IgD-negative memory B cell (primary cell): ENCODE data around the gene MED10. TPM values are rescaled to one million over a fixed set of nuclear protein-coding genes. Genes with fewer than 3 reads are reported as not detected.

ENCODE experiments used
- H3K27ac Mint-ChIP-seq, 3 donors: one replicate each; pipeline ENCODE4 v1.8.0; 2020 to 2022; ENCODE audit warnings: mild to moderate bottlenecking in 3 of 3, mixed read lengths in 3 of 3, moderate library complexity in 1 of 3
- H3K27me3 Mint-ChIP-seq: one replicate; pipeline ENCODE4 v1.8.0; 2021; ENCODE audit warnings: mixed read lengths
- H3K36me3 Mint-ChIP-seq: one replicate; pipeline ENCODE4 v1.8.0; 2020; ENCODE audit warnings: mild to moderate bottlenecking, mixed read lengths
- H3K4me1 Mint-ChIP-seq, 3 donors: one replicate each; pipeline ENCODE4 v1.8.0; 2020 to 2022; ENCODE audit warnings: mixed read lengths in 3 of 3, mild to moderate bottlenecking in 1 of 3
- H3K4me3 Mint-ChIP-seq, 4 donors: one replicate each; pipeline ENCODE4 v1.8.0; 2020 to 2022; ENCODE audit warnings: mild to moderate bottlenecking in 4 of 4, mixed read lengths in 4 of 4, moderate library complexity in 3 of 4
- H3K9me3 Mint-ChIP-seq, 3 donors: one replicate each; pipeline ENCODE4 v1.8.0; 2020 to 2021; ENCODE audit warnings: mixed read lengths in 3 of 3, mild to moderate bottlenecking in 1 of 3
- polyA plus RNA-seq: library from polyadenylated mRNA; unstranded; fragments of 300-500 nt; fragmentation: Illumina TruSeq; gene quantifications from one replicate; pipeline ENCODE4 v1.2.3, GENCODE V29; 2021

The MED10 gene
- polyA plus RNA-seq, 1 donor from 2014 or later, result 114 TPM

DNA sequence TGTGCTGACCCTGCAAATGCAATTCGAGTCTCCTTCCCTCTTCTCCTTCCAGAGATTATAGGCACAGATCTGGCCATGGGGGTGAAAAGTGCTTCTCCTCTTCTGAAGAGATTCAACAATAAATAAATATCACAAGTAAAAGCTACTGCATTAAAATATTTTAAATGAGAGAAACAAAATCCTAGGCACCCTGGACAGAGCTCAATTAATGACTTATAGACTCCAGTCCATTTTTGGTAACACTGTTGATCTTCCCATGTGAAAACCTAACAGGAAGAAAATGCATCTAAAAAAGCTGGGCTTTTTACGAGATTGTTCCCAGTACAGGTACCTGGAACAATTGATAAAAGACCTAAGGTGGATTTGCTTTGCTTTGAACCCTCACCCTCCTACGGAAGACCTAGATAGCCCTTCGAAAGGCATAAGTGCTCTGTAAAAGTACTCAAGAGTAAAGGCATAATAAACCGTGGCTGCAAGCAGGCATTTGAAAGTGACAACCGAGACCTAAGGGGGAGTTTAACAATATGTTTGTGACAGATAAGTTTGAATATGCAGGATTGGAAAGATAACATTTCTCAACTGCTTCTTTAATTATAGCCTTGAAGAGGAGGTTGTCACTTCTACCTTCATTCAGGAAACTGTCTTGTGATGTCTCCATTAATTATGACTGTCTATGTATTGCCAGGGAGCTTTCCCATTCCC, 29.4 kb upstream of the MED10 start:
- H3K27ac Mint-ChIP-seq, result no peak overlapping the region
- H3K4me3 Mint-ChIP-seq, result no peak overlapping the region
- peaks cover 0 to 6% (median 0%) of the 10 kb centered on the region in 3 donors for H3K4me1 Mint-ChIP-seq
- peaks cover 2% of the 10 kb centered on the region for H3K36me3 Mint-ChIP-seq
- H3K9me3 Mint-ChIP-seq, result peaks cover 0 to 3% (median 2%) of the 10 kb centered on the region in 3 donors
- peaks cover 12% of the 10 kb centered on the region for H3K27me3 Mint-ChIP-seq

DNA sequence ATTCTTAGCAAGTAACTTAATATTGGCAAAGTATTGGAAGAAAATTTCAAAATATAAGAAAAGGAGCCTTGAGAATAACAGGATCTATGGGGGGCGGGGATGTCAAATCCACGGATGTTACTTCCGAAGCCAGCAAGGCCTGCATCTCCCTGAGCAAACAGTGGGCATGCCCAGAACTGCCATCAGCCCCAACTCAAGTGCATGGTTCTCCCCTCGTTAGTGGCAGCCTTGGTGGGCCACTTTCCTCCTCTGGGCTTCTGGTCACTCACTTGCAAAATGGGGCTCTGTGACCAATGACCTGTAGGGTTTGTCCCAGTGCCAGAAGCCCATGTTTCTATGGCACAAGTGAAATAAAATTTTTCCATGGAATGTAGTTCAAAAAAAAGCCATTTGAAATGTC, 27.2 kb upstream of the MED10 start:
- peaks cover 0 to 3% (median 2%) of the 10 kb centered on the region in 3 donors for H3K9me3 Mint-ChIP-seq
- peaks cover 14% of the 10 kb centered on the region for H3K27me3 Mint-ChIP-seq
- H3K4me3 Mint-ChIP-seq, result no peak overlapping the region
- peaks cover 0 to 6% (median 0%) of the 10 kb centered on the region in 3 donors for H3K4me1 Mint-ChIP-seq
- H3K36me3 Mint-ChIP-seq, result no peaks in the 10 kb centered on the region
- no peak overlapping the region for H3K27ac Mint-ChIP-seq

GRCh38 chr5:6404129-6404528, 25.8 kb upstream of the MED10 start:
- H3K4me1 Mint-ChIP-seq, result peaks cover 0 to 6% (median 0%) of the 10 kb centered on the region in 3 donors
- H3K36me3 Mint-ChIP-seq, result no peaks in the 10 kb centered on the region
- H3K9me3 Mint-ChIP-seq, result peaks cover 0 to 3% (median under 1%) of the 10 kb centered on the region in 3 donors
- H3K4me3 Mint-ChIP-seq, result no peak overlapping the region
- no peak overlapping the region for H3K27ac Mint-ChIP-seq
- H3K27me3 Mint-ChIP-seq, result peaks cover 14% of the 10 kb centered on the region

DNA sequence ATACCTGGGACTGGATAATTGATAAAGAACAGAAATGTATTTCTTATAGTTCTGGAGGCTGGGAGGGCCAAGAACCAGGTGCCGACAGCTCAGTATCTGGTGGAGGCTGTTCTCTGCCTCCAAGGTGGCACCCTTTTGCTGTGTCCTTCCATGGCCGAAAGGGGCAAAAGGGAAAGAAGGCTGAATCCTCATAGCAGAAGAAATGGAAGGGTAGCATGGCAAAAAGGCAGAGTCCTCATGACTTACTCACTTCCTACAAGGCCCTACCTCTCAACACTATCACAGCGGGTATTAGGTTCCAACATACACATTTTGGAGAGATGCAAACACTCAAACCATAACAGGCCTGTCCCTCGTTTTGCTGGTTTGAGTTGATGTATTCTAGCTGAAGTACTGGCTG, 25.1 kb upstream of the MED10 start:
- Mint-ChIP-seq H3K27me3 (peaks cover 11% of the 10 kb centered on the region), H3K4me1 (peaks cover 0 to 6% (median 0%) of the 10 kb centered on the region in 3 donors), H3K4me3 (peak overlapping the region in 1 of 4 donors; percentile 53), H3K27ac (no peak overlapping the region), H3K9me3 (peaks cover 0 to under 1% (median 0%) of the 10 kb centered on the region in 3 donors), H3K36me3 (no peaks in the 10 kb centered on the region)

DNA sequence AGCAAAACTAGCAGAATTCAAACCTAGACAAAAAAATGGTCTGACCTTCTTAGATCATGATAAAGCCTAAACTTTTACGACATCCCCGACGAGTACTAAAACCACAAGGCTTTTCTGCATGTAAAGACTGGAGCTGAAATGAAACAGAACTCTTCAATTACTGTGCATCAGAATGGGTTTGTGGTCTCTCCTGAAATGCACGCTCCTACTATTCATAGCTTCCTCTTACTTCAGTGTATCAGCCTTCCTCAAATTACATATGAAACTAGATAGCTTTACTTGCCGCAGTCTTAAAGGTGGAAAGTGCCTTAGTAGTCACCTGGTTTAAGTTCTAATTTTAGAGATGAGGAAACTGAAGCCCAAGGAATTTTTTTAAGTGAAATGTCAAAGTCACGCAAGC, 24.6 kb upstream of the MED10 start:
- Mint-ChIP-seq H3K4me1 (peaks cover 0 to 6% (median 0%) of the 10 kb centered on the region in 3 donors), H3K4me3 (no peak overlapping the region), H3K27me3 (peaks cover 10% of the 10 kb centered on the region), H3K9me3 (no peaks in the 10 kb centered on the region), H3K36me3 (no peaks in the 10 kb centered on the region), H3K27ac (no peak overlapping the region)

DNA sequence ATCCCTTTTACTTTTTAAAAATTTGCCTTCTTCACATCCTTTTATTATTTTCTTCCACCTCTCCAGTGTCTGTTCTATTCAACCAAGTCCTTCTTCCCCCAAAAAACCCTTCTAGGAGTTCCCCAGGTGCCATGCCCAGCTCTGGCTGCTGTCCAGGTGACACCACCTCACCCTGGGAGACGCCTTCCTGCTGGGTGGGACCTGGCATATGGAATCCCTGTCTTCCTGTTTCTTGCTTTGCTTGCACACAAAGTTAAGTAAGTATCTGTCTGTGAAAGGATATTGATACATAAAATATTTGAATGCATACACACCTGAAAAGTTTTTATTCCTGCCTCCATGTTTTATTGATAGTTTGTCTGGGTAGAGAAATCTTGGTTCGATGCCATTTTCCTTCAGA, 23.1 kb upstream of the MED10 start:
- peak overlapping the region in 1 of 4 donors; percentile 14 for H3K4me3 Mint-ChIP-seq
- peaks cover 3% of the 10 kb centered on the region for H3K36me3 Mint-ChIP-seq
- peaks cover 0 to 6% (median 0%) of the 10 kb centered on the region in 3 donors for H3K4me1 Mint-ChIP-seq
- no peaks in the 10 kb centered on the region for H3K9me3 Mint-ChIP-seq
- H3K27me3 Mint-ChIP-seq, result peaks cover 5% of the 10 kb centered on the region
- H3K27ac Mint-ChIP-seq, result no peak overlapping the region

DNA sequence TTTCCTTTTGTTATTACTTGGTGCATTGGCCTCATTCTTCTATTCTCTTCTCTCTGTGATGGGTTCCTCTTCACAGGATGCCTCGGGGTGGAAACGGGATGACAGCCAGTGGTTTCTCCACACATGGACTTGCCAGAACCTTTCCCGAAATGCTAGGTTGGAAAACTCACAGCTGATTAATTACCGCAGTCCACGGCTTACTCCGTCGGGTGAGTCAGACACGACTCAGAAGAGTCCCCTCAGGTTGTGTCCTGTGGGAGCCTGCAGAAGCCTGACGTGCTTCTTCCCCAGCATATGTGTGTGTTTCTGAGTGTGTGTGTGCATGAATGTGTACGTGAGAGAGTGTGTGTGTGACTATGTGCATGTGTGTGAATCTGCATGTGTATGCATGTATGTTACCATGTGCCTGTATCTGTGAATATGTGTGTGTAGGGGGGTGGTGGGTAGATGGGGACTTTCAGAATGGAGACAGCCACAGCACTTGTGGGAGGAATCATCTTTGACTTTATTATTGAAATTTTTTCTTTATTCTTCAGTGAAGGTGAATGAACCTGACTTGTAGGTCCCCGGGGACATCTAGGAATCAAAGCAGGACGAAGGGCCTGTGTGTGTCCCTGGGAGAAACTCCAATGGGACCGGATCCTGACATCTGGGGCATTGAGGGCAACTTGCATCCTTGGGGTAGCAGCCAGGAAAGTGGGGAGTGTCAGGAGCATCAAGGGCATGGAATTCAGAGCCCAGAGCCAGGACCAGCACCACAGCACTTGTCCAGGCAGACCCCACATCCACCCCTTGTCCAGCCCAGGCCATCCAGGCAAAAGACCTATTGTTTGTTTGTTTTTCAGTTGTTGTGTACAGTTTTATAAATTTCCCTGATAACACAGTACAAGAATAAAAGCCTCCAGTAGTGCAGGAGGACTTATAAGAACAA, 21.9 kb upstream of the MED10 start:
- H3K36me3 Mint-ChIP-seq, result peaks cover 3% of the 10 kb centered on the region
- H3K9me3 Mint-ChIP-seq, result no peaks in the 10 kb centered on the region
- no peak overlapping the region for H3K27ac Mint-ChIP-seq
- H3K27me3 Mint-ChIP-seq, result peaks cover 3% of the 10 kb centered on the region
- no peak overlapping the region for H3K4me3 Mint-ChIP-seq
- peaks cover 0 to 6% (median 0%) of the 10 kb centered on the region in 3 donors for H3K4me1 Mint-ChIP-seq

DNA sequence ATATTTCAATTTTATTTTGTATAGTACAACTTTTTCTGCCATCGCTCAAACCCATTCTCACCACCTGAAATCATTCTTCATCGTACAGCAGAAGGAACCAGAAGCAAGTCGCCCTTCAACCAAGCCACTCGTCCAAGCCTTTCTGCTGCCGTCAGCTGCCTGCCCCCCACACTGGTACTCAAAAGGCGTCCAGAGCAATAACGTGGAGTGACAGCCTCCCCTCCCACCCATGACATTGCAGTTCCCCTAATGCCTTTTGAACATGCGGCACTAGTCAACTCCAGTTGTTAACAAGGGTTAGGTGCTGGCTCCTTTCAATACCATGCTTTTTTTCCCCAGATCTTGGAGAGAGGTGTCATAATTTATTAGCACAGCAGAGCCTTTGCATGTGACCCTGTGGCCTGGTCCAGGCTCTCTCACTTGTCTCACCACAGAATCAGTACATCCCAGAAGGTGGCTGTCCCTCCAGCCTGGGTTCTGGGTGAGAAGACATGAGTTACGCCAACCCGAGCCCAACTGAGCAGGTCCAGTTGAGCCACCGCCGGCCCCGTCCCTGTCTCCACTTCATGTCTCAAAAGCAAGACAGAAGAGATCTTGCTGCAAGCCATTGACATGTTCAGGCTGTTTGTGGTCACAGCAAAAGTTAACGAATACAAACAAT, 20.4 kb upstream of the MED10 start:
- no peak overlapping the region for H3K27ac Mint-ChIP-seq
- peaks cover 5% of the 10 kb centered on the region for H3K27me3 Mint-ChIP-seq
- no peak overlapping the region for H3K4me3 Mint-ChIP-seq
- H3K4me1 Mint-ChIP-seq, result peaks cover under 1 to 4% (median under 1%) of the 10 kb centered on the region in 3 donors
- no peaks in the 10 kb centered on the region for H3K9me3 Mint-ChIP-seq
- H3K36me3 Mint-ChIP-seq, result peaks cover 3% of the 10 kb centered on the region

- Mint-ChIP-seq H3K4me1 (peaks cover 5 to 9% (median 6%) of the 10 kb centered on the region in 3 donors), H3K36me3 (peaks cover 3% of the 10 kb centered on the region), H3K9me3 (peaks cover 0 to 3% (median 0%) of the 10 kb centered on the region in 3 donors), H3K27me3 (peaks cover 5% of the 10 kb centered on the region), H3K4me3 (no peak overlapping the region), H3K27ac (no peak overlapping the region)
Observed at GRCh38 chr5:6397536-6398269, 19.4 kb upstream of the MED10 start.

- Mint-ChIP-seq H3K36me3 (peaks cover 4% of the 10 kb centered on the region), H3K4me1 (peaks cover 5 to 9% (median 6%) of the 10 kb centered on the region in 3 donors), H3K9me3 (peaks cover 0 to 4% (median under 1%) of the 10 kb centered on the region in 3 donors), H3K4me3 (no peak overlapping the region), H3K27me3 (peaks cover 5% of the 10 kb centered on the region), H3K27ac (no peak overlapping the region)
Observed at GRCh38 chr5:6396836-6397535, 18.6 kb upstream of the MED10 start.

DNA sequence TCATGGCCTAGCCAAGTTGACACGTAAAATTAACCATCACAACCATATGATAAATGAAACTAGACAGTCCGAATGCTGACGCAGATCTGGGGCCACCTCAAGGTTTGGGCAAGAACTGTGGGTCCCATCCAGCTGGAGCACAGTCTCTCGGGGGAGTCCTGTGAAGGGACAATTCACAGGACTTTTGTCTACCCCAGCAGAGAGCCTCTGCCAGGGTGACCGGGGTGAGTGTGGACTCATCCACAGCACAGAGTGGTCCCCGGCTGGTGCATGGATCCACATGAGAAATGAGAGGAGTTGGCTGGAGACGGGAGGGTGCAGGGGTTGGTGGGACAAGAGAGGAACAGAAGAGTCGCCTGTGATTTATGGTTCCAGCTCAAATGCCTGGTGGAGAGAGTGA, 17.7 kb upstream of the MED10 start:
- Mint-ChIP-seq H3K9me3 (peaks cover under 1 to 4% (median 1%) of the 10 kb centered on the region in 3 donors), H3K4me1 (peaks cover 5 to 9% (median 6%) of the 10 kb centered on the region in 3 donors), H3K27ac (peak overlapping the region in 1 of 3 donors; percentile 65), H3K27me3 (peaks cover 7% of the 10 kb centered on the region), H3K4me3 (peak overlapping the region in 1 of 4 donors; percentile 65), H3K36me3 (peaks cover 4% of the 10 kb centered on the region)

DNA sequence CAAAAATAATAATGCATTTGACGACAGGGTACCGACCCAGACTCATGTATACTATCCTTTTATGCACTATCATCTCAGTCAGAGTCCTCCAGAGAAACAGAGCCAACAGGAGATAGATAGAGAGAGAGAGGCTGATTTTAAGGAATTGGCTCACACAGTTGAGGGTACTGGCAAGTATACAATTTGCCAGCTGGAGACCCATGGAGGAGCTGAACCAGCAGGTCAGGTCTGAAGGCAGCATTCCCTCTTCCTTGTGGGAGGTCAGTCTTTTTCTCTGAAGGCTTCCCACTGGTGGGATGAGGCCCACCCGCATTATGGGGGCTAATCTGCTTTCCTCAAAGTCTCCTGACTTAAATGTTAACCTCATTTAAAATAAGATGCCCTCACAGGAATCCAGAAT, 17.3 kb upstream of the MED10 start:
- H3K9me3 Mint-ChIP-seq, result peaks cover 1 to 4% (median 4%) of the 10 kb centered on the region in 3 donors
- peaks cover 7% of the 10 kb centered on the region for H3K27me3 Mint-ChIP-seq
- no peak overlapping the region for H3K4me3 Mint-ChIP-seq
- H3K36me3 Mint-ChIP-seq, result peaks cover 4% of the 10 kb centered on the region
- H3K4me1 Mint-ChIP-seq, result peaks cover 5 to 9% (median 6%) of the 10 kb centered on the region in 3 donors
- H3K27ac Mint-ChIP-seq, result no peak overlapping the region

- Mint-ChIP-seq H3K27me3 (peaks cover 8% of the 10 kb centered on the region), H3K36me3 (peaks cover 4% of the 10 kb centered on the region), H3K4me1 (peaks cover 5 to 9% (median 6%) of the 10 kb centered on the region in 3 donors)
Observed at GRCh38 chr5:6395102-6395445, 16.7 kb upstream of the MED10 start.

More at GRCh38 chr5:6395102-6395445, 16.7 kb upstream of the MED10 start:
- H3K9me3 Mint-ChIP-seq, result peaks cover 1 to 5% (median 4%) of the 10 kb centered on the region in 3 donors
- H3K4me3 Mint-ChIP-seq, result no peak overlapping the region
- no peak overlapping the region for H3K27ac Mint-ChIP-seq
